Panc1 (cell line): ENCODE data around the gene TESK2.

Experiments
- CTCF ChIP-seq: fragments of 450-650 bp; IDR thresholded peaks from 2 replicates; pipeline ENCODE4 v1.5.1; 2017; ENCODE audit warnings: mild to moderate bottlenecking
- TF ChIP-seq, protein P1 (sequence below), 2 experiments: IDR thresholded peaks; 2 replicates each; pipeline ENCODE4 v1.6.1; 2011 to 2012; ENCODE audit warnings: low read depth in 2 of 2, control low read depth in 1 of 2, low read length in 1 of 2, mild to moderate bottlenecking in 1 of 2, moderate library complexity in 1 of 2; ENCODE audit not compliant: insufficient read depth in 1 of 2

GRCh38 chr1:45510036-45510971, 19.3 kb upstream of the TESK2 start:
- TF ChIP-seq, protein P1, sequence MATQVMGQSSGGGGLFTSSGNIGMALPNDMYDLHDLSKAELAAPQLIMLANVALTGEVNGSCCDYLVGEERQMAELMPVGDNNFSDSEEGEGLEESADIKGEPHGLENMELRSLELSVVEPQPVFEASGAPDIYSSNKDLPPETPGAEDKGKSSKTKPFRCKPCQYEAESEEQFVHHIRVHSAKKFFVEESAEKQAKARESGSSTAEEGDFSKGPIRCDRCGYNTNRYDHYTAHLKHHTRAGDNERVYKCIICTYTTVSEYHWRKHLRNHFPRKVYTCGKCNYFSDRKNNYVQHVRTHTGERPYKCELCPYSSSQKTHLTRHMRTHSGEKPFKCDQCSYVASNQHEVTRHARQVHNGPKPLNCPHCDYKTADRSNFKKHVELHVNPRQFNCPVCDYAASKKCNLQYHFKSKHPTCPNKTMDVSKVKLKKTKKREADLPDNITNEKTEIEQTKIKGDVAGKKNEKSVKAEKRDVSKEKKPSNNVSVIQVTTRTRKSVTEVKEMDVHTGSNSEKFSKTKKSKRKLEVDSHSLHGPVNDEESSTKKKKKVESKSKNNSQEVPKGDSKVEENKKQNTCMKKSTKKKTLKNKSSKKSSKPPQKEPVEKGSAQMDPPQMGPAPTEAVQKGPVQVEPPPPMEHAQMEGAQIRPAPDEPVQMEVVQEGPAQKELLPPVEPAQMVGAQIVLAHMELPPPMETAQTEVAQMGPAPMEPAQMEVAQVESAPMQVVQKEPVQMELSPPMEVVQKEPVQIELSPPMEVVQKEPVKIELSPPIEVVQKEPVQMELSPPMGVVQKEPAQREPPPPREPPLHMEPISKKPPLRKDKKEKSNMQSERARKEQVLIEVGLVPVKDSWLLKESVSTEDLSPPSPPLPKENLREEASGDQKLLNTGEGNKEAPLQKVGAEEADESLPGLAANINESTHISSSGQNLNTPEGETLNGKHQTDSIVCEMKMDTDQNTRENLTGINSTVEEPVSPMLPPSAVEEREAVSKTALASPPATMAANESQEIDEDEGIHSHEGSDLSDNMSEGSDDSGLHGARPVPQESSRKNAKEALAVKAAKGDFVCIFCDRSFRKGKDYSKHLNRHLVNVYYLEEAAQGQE (IDR thresholded peaks at IDR 0.05; ENCODE audit: insufficient read depth in 1 of 2, low read depth in 2 of 2, low read length in 1 of 2), result no peak
- TF ChIP-seq CTCF, result no peak
